ENCODE measurements around the gene IGSF3. TPM values are rescaled to one million over a fixed set of nuclear protein-coding genes. Genes with fewer than 3 reads are reported as not detected.
"Not testable (repeated sequence)": the region's sequence is repeated elsewhere in the genome, so short reads cannot be mapped to it uniquely, and the experiment has no call there.

Gene IGSF3
- total and polyA plus RNA-seq, 7 experiments from 2014 or later: 0.04 to 0.63 (median 0.16) TPM; not detected in 3

GRCh38 chr1:116630057-116630456 lies 37.5 kb downstream of the IGSF3 start:
- H3K36me3 ChIP-seq (ENCODE audit: control insufficient read depth in 2 of 3, insufficient read depth in 3 of 3, low read length in 3 of 3); H3K4me1 ChIP-seq (ENCODE audit: control insufficient read depth in 2 of 2, insufficient read depth in 2 of 2, low read length in 2 of 2); POLR2A ChIA-PET; H3K27ac Mint-ChIP-seq; H3K9me3 Mint-ChIP-seq; DNase-seq; H3K27me3 ChIP-seq (ENCODE audit: control insufficient read depth in 2 of 2, insufficient read depth in 2 of 2, low read length in 2 of 2); H3K27ac ChIP-seq (ENCODE audit: low read depth, low read length); H3K4me1 Mint-ChIP-seq; H3K36me3 Mint-ChIP-seq; H3K4me3 Mint-ChIP-seq; CTCF ChIA-PET; intact Hi-C loops (cut with micrococcal nuclease); H3K9me3 ChIP-seq (ENCODE audit: control insufficient read depth in 2 of 3, low read length in 3 of 3); H3K4me3 ChIP-seq (ENCODE audit: low read length); ATAC-seq: not testable (repeated sequence)
- peaks cover 0 to 16% (median 7%) of the 10 kb centered on the region in 5 donors for H3K27me3 Mint-ChIP-seq

GRCh38 chr1:116629441-116629840 lies 38.1 kb downstream of the IGSF3 start:
- CTCF ChIA-PET; H3K27me3 ChIP-seq (ENCODE audit: control insufficient read depth in 2 of 2, insufficient read depth in 2 of 2, low read length in 2 of 2); H3K36me3 Mint-ChIP-seq; H3K4me3 ChIP-seq (ENCODE audit: low read length); DNase-seq; H3K9me3 ChIP-seq (ENCODE audit: control insufficient read depth in 2 of 3, low read length in 3 of 3); H3K9me3 Mint-ChIP-seq; H3K36me3 ChIP-seq (ENCODE audit: control insufficient read depth in 2 of 3, insufficient read depth in 3 of 3, low read length in 3 of 3); H3K27ac ChIP-seq (ENCODE audit: low read depth, low read length); H3K4me1 Mint-ChIP-seq; ATAC-seq; H3K4me3 Mint-ChIP-seq; POLR2A ChIA-PET; intact Hi-C loops (cut with micrococcal nuclease); H3K27ac Mint-ChIP-seq; H3K4me1 ChIP-seq (ENCODE audit: control insufficient read depth in 2 of 2, insufficient read depth in 2 of 2, low read length in 2 of 2): not testable (repeated sequence)
- H3K27me3 Mint-ChIP-seq: peaks cover 0 to 13% (median 7%) of the 10 kb centered on the region in 5 donors

GRCh38 chr1:116628448-116628847 lies 39.1 kb downstream of the IGSF3 start:
- Histone ChIP-seq H3K9me3 (ENCODE audit: control insufficient read depth in 2 of 3, low read length in 3 of 3) (no peaks in the 10 kb centered on the region), H3K27me3 (ENCODE audit: control insufficient read depth in 2 of 2, insufficient read depth in 2 of 2, low read length in 2 of 2) (no peaks in the 10 kb centered on the region), H3K27ac (ENCODE audit: low read depth, low read length) (no peak overlapping the region), H3K36me3 (ENCODE audit: control insufficient read depth in 2 of 3, insufficient read depth in 3 of 3, low read length in 3 of 3) (no peaks in the 10 kb centered on the region), H3K4me3 (ENCODE audit: low read length) (no peak overlapping the region), H3K4me1 (ENCODE audit: control insufficient read depth in 2 of 2, insufficient read depth in 2 of 2, low read length in 2 of 2) (no peaks in the 10 kb centered on the region)
- no peak overlapping the region for H3K4me3 Mint-ChIP-seq
- H3K27me3 Mint-ChIP-seq: peaks cover 0 to 13% (median 7%) of the 10 kb centered on the region in 5 donors
- no peak overlapping the region for H3K27ac Mint-ChIP-seq
- peaks cover 0 to 3% (median 0%) of the 10 kb centered on the region in 11 donors for H3K9me3 Mint-ChIP-seq
- no peak for DNase-seq
- ChIA-PET CTCF (no interaction called here), POLR2A (no interaction called here)
- ATAC-seq: no peak
- intact Hi-C loops (cut with micrococcal nuclease): no loop called here
- peaks cover 0 to 7% (median 0%) of the 10 kb centered on the region in 7 donors for H3K4me1 Mint-ChIP-seq
- peaks cover 0 to 4% (median 0%) of the 10 kb centered on the region in 5 donors for H3K36me3 Mint-ChIP-seq

GRCh38 chr1:116627357-116627756 lies 40.2 kb downstream of the IGSF3 start:
- H3K4me1 ChIP-seq (ENCODE audit: control insufficient read depth in 2 of 2, insufficient read depth in 2 of 2, low read length in 2 of 2); H3K9me3 ChIP-seq (ENCODE audit: control insufficient read depth in 2 of 3, low read length in 3 of 3); H3K4me1 Mint-ChIP-seq; intact Hi-C loops (cut with micrococcal nuclease); ATAC-seq; DNase-seq; H3K27ac Mint-ChIP-seq; H3K9me3 Mint-ChIP-seq; H3K4me3 Mint-ChIP-seq; POLR2A ChIA-PET; H3K4me3 ChIP-seq (ENCODE audit: low read length); H3K27ac ChIP-seq (ENCODE audit: low read depth, low read length); H3K36me3 Mint-ChIP-seq; CTCF ChIA-PET; H3K36me3 ChIP-seq (ENCODE audit: control insufficient read depth in 2 of 3, insufficient read depth in 3 of 3, low read length in 3 of 3); H3K27me3 ChIP-seq (ENCODE audit: control insufficient read depth in 2 of 2, insufficient read depth in 2 of 2, low read length in 2 of 2): not testable (repeated sequence)
- H3K27me3 Mint-ChIP-seq: peaks cover 0 to 12% (median 7%) of the 10 kb centered on the region in 5 donors

GRCh38 chr1:116626915-116627314 lies 40.6 kb downstream of the IGSF3 start:
- H3K4me1 ChIP-seq (ENCODE audit: control insufficient read depth in 2 of 2, insufficient read depth in 2 of 2, low read length in 2 of 2); POLR2A ChIA-PET; DNase-seq; H3K9me3 ChIP-seq (ENCODE audit: control insufficient read depth in 2 of 3, low read length in 3 of 3); ATAC-seq; H3K4me1 Mint-ChIP-seq; CTCF ChIA-PET; H3K36me3 Mint-ChIP-seq; H3K36me3 ChIP-seq (ENCODE audit: control insufficient read depth in 2 of 3, insufficient read depth in 3 of 3, low read length in 3 of 3); H3K27ac ChIP-seq (ENCODE audit: low read depth, low read length); H3K27me3 ChIP-seq (ENCODE audit: control insufficient read depth in 2 of 2, insufficient read depth in 2 of 2, low read length in 2 of 2); H3K27ac Mint-ChIP-seq; H3K4me3 Mint-ChIP-seq; H3K9me3 Mint-ChIP-seq; H3K4me3 ChIP-seq (ENCODE audit: low read length); intact Hi-C loops (cut with micrococcal nuclease): not testable (repeated sequence)
- peaks cover 3 to 15% (median 7%) of the 10 kb centered on the region in 5 donors for H3K27me3 Mint-ChIP-seq

GRCh38 chr1:116625155-116625554 lies 42.4 kb downstream of the IGSF3 start:
- H3K4me1 Mint-ChIP-seq; CTCF ChIA-PET; H3K4me1 ChIP-seq (ENCODE audit: control insufficient read depth in 2 of 2, insufficient read depth in 2 of 2, low read length in 2 of 2); H3K27ac Mint-ChIP-seq; ATAC-seq; H3K4me3 ChIP-seq (ENCODE audit: low read length); intact Hi-C loops (cut with micrococcal nuclease); POLR2A ChIA-PET; H3K36me3 ChIP-seq (ENCODE audit: control insufficient read depth in 2 of 3, insufficient read depth in 3 of 3, low read length in 3 of 3); H3K9me3 ChIP-seq (ENCODE audit: control insufficient read depth in 2 of 3, low read length in 3 of 3); DNase-seq; H3K36me3 Mint-ChIP-seq; H3K27me3 ChIP-seq (ENCODE audit: control insufficient read depth in 2 of 2, insufficient read depth in 2 of 2, low read length in 2 of 2); H3K27ac ChIP-seq (ENCODE audit: low read depth, low read length); H3K4me3 Mint-ChIP-seq: not testable (repeated sequence)
- peaks cover 4 to 16% (median 10%) of the 10 kb centered on the region in 5 donors for H3K27me3 Mint-ChIP-seq
- H3K9me3 Mint-ChIP-seq: peaks cover 0 to 16% (median 2%) of the 10 kb centered on the region in 11 donors

GRCh38 chr1:116624040-116624439 lies 43.5 kb downstream of the IGSF3 start:
- intact Hi-C loops (cut with micrococcal nuclease): no loop called here
- Mint-ChIP-seq H3K27me3 (peaks cover 4 to 17% (median 10%) of the 10 kb centered on the region in 5 donors), H3K4me1 (peaks cover 0 to 7% (median 0%) of the 10 kb centered on the region in 7 donors), H3K36me3 (no peaks in the 10 kb centered on the region), H3K4me3 (no peak overlapping the region), H3K27ac (no peak overlapping the region), H3K9me3 (peaks cover 0 to 16% (median 2%) of the 10 kb centered on the region in 11 donors)
- H3K27ac ChIP-seq (ENCODE audit: low read depth, low read length): no peak overlapping the region
- H3K4me3 ChIP-seq (ENCODE audit: low read length): no peak overlapping the region
- ChIA-PET CTCF (no interaction called here), POLR2A (no interaction called here)
- no peaks in the 10 kb centered on the region for H3K36me3 ChIP-seq (ENCODE audit: control insufficient read depth in 2 of 3, insufficient read depth in 3 of 3, low read length in 3 of 3)
- no peak for ATAC-seq
- H3K9me3 ChIP-seq (ENCODE audit: control insufficient read depth in 2 of 3, low read length in 3 of 3): no peaks in the 10 kb centered on the region
- no peaks in the 10 kb centered on the region for H3K4me1 ChIP-seq (ENCODE audit: control insufficient read depth in 2 of 2, insufficient read depth in 2 of 2, low read length in 2 of 2)
- no peak for DNase-seq
- H3K27me3 ChIP-seq (ENCODE audit: control insufficient read depth in 2 of 2, insufficient read depth in 2 of 2, low read length in 2 of 2): no peaks in the 10 kb centered on the region
